Non-pigmented ciliary epithelial cell (primary cell): ENCODE measurements around the gene RBPMS2.

Experiments
- DNase-seq: peaks from one replicate; pipeline ENCODE4 v3.0.0-alpha.2; 2010; ENCODE audit warnings: low read depth

RBPMS2 gene

GRCh38 chr15:64690578-64691296 is 84.7 kb downstream of the RBPMS2 start:
- no peak for DNase-seq

GRCh38 chr15:64690008-64690407 is 85.4 kb downstream of the RBPMS2 start:
- no peak for DNase-seq
